Activated gamma-delta T cell treated with anti-CD3 and anti-CD28 coated beads, Interleukin-2, amount 50 U/mL, for 16 hours (primary cell): Measurements from ENCODE around the gene HTRA3.

Experiments used
- DNase-seq: peaks from one replicate; pipeline ENCODE4 v3.0.0-alpha.2; 2020; ENCODE audit warnings: low read depth

HTRA3 gene

GRCh38 chr4:8266508-8266907, 3.0 kb upstream of the HTRA3 start:
- no peak for DNase-seq

- no peak for DNase-seq
Measured at GRCh38 chr4:8267077-8267476, 2.5 kb upstream of the HTRA3 start.

- DNase-seq = no peak
Measured at GRCh38 chr4:8268211-8268610, 1.3 kb upstream of the HTRA3 start.

- DNase-seq = no peak
Measured at GRCh38 chr4:8268901-8269534, 536 bp upstream of the HTRA3 start.

- DNase-seq = no peak
Measured at GRCh38 chr4:8270418-8270771, 841 bp downstream of the HTRA3 start.

GRCh38 chr4:8270912-8271815, 1.6 kb downstream of the HTRA3 start:
- no peak for DNase-seq

- no peak for DNase-seq
Measured at GRCh38 chr4:8271821-8272220, 2.3 kb downstream of the HTRA3 start.

- no peak for DNase-seq
Measured at GRCh38 chr4:8272472-8273428, 3.2 kb downstream of the HTRA3 start.

- DNase-seq = no peak
Measured at GRCh38 chr4:8273450-8273849, 3.9 kb downstream of the HTRA3 start.

- DNase-seq = no peak
Measured at GRCh38 chr4:8274066-8274652, 4.6 kb downstream of the HTRA3 start.

GRCh38 chr4:8274765-8275547, 5.4 kb downstream of the HTRA3 start:
- DNase-seq = no peak

GRCh38 chr4:8275548-8275910, 6.0 kb downstream of the HTRA3 start:
- DNase-seq = no peak

- DNase-seq = no peak
Measured at GRCh38 chr4:8276358-8277240, 7.0 kb downstream of the HTRA3 start.

GRCh38 chr4:8277356-8278008, 7.9 kb downstream of the HTRA3 start:
- no peak for DNase-seq

GRCh38 chr4:8278009-8278395, 8.4 kb downstream of the HTRA3 start:
- DNase-seq = no peak

- no peak for DNase-seq
Measured at GRCh38 chr4:8278421-8279287, 9.1 kb downstream of the HTRA3 start.

GRCh38 chr4:8279321-8280157, 10.0 kb downstream of the HTRA3 start:
- DNase-seq = no peak
